GM15510 (cell line): Measurements from ENCODE around the gene OR2T2.
"Not testable (repeated sequence)": the region's sequence is repeated elsewhere in the genome, so short reads cannot be mapped to it uniquely, and the experiment has no call there.

Experiments used
- POLR2A ChIP-seq: IDR thresholded peaks from 3 replicates; pipeline ENCODE4 v1.6.1; 2011; ENCODE audit warnings: borderline replicate concordance; ENCODE audit not compliant: insufficient read length; ENCODE audit errors: extremely low read depth

The OR2T2 gene, protein sequence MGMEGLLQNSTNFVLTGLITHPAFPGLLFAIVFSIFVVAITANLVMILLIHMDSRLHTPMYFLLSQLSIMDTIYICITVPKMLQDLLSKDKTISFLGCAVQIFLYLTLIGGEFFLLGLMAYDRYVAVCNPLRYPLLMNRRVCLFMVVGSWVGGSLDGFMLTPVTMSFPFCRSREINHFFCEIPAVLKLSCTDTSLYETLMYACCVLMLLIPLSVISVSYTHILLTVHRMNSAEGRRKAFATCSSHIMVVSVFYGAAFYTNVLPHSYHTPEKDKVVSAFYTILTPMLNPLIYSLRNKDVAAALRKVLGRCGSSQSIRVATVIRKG

DNA sequence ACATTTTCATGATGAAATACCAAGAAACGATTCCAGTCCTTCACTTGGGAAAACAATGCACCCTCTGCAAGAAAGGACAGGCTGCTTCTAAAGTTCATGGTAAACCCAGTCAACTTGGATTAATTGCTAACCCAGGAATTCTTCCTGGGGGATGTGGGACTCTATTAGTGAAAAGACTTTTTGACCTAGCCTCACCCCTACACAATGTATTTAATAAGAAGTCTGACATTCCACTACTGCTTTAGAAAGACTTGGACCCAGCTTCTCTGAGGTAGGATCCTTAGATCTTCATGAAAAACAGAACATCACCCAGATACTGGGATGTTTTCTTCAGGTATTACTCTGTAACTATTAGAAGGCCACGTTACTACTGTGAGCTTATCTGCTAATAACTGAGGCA lies at the start of gene OR2T2:
OR2T2 (plus strand) TSS at position 239 of the 400 bp plus-strand sequence. CDS start 7,161 bp downstream, outside the sequence.
- not testable (repeated sequence) for TF ChIP-seq POLR2A

- TF ChIP-seq POLR2A: no peak
Observed at GRCh38 chr1:248402748-248403147, 42.7 kb upstream of the OR2T2 start, which contains the start of gene OR2T1. Gene OR2T1 (plus strand): TSS chr1:248403048. CDS start chr1:248406148, 3,100 bp downstream.

GRCh38 chr1:248404024-248404423 lies 41.4 kb upstream of the OR2T2 start:
- TF ChIP-seq POLR2A: no peak

GRCh38 chr1:248406721-248407692 lies 38.4 kb upstream of the OR2T2 start:
- TF ChIP-seq POLR2A: no peak

GRCh38 chr1:248416226-248416625 lies 29.2 kb upstream of the OR2T2 start:
- no peak for TF ChIP-seq POLR2A

- no peak for TF ChIP-seq POLR2A
Observed at GRCh38 chr1:248417854-248418253, 27.6 kb upstream of the OR2T2 start.

GRCh38 chr1:248421384-248421783 lies 24.1 kb upstream of the OR2T2 start:
- no peak for TF ChIP-seq POLR2A

GRCh38 chr1:248471154-248471553 lies 25.7 kb downstream of the OR2T2 start:
- no peak for TF ChIP-seq POLR2A

DNA sequence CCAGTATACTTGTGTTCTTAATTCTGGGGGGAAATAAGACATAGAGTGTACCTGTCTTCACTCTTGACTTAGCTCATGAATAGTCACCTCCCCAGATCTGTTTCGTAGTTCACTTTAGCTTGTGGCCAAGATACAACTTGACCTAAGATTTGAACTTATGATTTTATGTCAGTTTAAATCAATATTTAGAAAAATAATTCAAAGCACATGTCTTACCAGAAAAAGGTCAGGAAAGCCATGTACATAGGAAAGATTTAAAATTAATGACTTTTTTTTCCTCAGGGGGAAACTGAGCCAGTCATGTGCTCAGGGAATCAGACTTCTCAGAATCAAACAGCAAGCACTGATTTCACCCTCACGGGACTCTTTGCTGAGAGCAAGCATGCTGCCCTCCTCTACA lies 27.6 kb downstream of the OR2T2 start, which contains the start of gene OR2T3:
OR2T3 (plus strand) TSS at position 301 of the 400 bp plus-strand sequence; CDS start at position 301, 0 bp downstream.
- TF ChIP-seq POLR2A: not testable (repeated sequence)

- not testable (repeated sequence) for TF ChIP-seq POLR2A
Observed at GRCh38 chr1:248488289-248488688, 42.9 kb downstream of the OR2T2 start, which contains the start of gene OR2T5. Gene OR2T5 (plus strand): TSS chr1:248488589. CDS start chr1:248488589, 0 bp downstream.
